ENCODE results near the gene MMD2. TPM values are rescaled to one million over a fixed set of nuclear protein-coding genes. Genes with fewer than 3 reads are reported as not detected.
A peak's percentile ranks its signal among the peaks of the same experiment; 100 is the strongest.

The MMD2 gene
- total and polyA plus RNA-seq, 2 of the 8 experiments (the other 6 are each of a cell fraction or from before 2014, with no cell fraction given), result 0.14 TPM; not detected in 1

DNA sequence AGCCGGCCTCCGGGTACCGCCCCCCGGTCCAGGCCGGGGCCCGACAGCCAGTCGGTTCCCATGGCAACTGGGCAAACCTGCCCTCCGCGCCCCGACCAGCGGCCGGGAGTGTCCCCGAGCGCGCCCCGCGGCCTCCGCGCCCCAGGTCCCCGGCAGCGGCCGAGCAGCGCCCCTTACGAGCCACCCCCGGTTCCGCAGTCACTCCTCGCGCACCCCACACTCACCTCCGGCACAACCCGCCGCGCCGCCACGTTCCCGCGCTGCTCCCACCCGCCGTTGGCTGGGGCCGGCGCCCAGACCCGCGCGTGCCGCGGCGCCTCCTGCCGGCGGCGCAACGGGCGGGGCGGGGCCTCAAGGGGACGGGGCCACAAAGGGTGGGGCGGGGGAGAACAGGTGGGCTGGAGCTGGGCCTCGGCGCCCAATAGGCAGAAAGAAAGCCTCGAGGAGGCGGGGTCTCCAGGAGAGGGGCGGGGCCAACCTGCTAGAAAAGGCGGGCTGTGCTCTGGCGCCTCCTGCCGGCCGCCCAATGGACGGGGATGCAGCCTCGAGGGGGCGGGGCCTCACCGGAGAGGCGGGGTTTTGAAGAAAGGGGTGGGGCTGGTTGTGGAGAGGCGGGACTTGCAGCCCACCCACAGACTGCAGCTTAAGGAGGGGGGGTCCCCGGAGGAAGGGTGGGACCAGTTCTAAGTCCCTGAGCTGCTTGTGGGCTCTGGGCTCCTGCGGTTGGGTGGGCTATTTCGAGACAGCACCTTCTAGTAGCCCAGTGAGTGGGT lies 75.4 kb downstream of the MMD2 start, which contains the start of gene RADIL:
Gene RADIL, minus strand, starts transcription at position 345 of the 773 bp plus-strand sequence. CDS start 5,577 bp downstream, outside the sequence.
- Histone ChIP-seq H2AFZ (ENCODE audit: low read length) (0 out of 2 replicates have a peak within 1 kb of the TSS, but pooled peaks have one; percentile 89), H3K56ac (replicated peaks; ENCODE audit: insufficient read length, low read depth, low read length) (no peak within 1 kb of the TSS), H3K79me1 (ENCODE audit: low read depth, low read length) (no peaks in the 10 kb centered on the region), H3K23me2 (ENCODE audit: low read depth, low read length) (peaks cover 11% of the 10 kb centered on the region; the same call in 1 of the 2 replicates), H3K14ac (ENCODE audit: insufficient read length) (no peak within 1 kb of the TSS), H3K36me3 (ENCODE audit: control insufficient read depth in 2 of 4, insufficient read depth in 4 of 4, low read length in 3 of 4) (no peaks in the 10 kb centered on the region), H3K27ac (ENCODE audit: low read depth, low read length) (no peak within 1 kb of the TSS), H4K8ac (ENCODE audit: extremely low read depth, insufficient read depth, low read length) (no peak within 1 kb of the TSS), H2AK5ac (ENCODE audit: low read depth, low read length) (no peak within 1 kb of the TSS), H3K9me3 (ENCODE audit: insufficient read depth in 2 of 2, low read depth in 1 of 2, low read length in 1 of 2) (no peaks in the 10 kb centered on the region), H2BK120ac (replicated peaks; ENCODE audit: low read depth, low read length) (no peak within 1 kb of the TSS), H2BK20ac (ENCODE audit: low read length) (no peak within 1 kb of the TSS), H3K79me2 (ENCODE audit: control insufficient read depth in 1 of 2, insufficient read depth in 2 of 2, low read length in 2 of 2) (no peaks in the 10 kb centered on the region), H3K4me2 (ENCODE audit: insufficient read depth in 1 of 2, low read depth in 2 of 2, low read length in 2 of 2) (peak within 1 kb of the TSS; percentile 98), H2BK15ac (ENCODE audit: low read length) (no peak within 1 kb of the TSS), H3K9ac (replicated peaks in 1 of 4; ENCODE audit: extremely low read depth in 1 of 4, low read depth in 3 of 4, low read length in 3 of 4) (peak within 1 kb of the TSS in 1 of 4 experiments; percentile 42; a peak in 2 of 7 replicates), H3K4me3 (ENCODE audit: extremely low read depth in 1 of 4, insufficient read depth in 2 of 4, low read depth in 3 of 4, low read length in 4 of 4) (peak within 1 kb of the TSS; percentile 41 to 63 (median 56)), H4K20me1 (replicated peaks in 1 of 2; ENCODE audit: control insufficient read depth in 1 of 2, insufficient read depth in 2 of 2, low read length in 2 of 2) (no peaks in the 10 kb centered on the region), H3K4ac (replicated peaks; ENCODE audit: insufficient read length, low read depth, low read length) (no peak within 1 kb of the TSS), H3K23ac (ENCODE audit: insufficient read length) (no peak within 1 kb of the TSS), H2BK12ac (ENCODE audit: low read depth, low read length) (no peak within 1 kb of the TSS), H4K91ac (replicated peaks; ENCODE audit: insufficient read length, low read length) (no peak within 1 kb of the TSS), H2BK5ac (ENCODE audit: low read depth, low read length) (no peak within 1 kb of the TSS), H3K18ac (ENCODE audit: extremely low read depth, low read length) (no peak within 1 kb of the TSS; the same call in 1 of the 2 replicates), H3K4me1 (replicated peaks in 1 of 4; ENCODE audit: control insufficient read depth in 3 of 4, insufficient read depth in 4 of 4, low read length in 3 of 4) (peaks cover 0 to 5% (median 2%) of the 10 kb centered on the region in 4 experiments; a peak in 3 of 7 replicates), H3K27me3 (replicated peaks in 1 of 4; ENCODE audit: control insufficient read depth in 3 of 4, extremely low read depth in 1 of 4, insufficient read depth in 3 of 4, low read length in 3 of 4) (peaks cover 0 to 9% (median 2%) of the 10 kb centered on the region in 4 experiments; a peak in 2 of 7 replicates), H4K5ac (ENCODE audit: insufficient read length, low read depth, low read length) (no peak within 1 kb of the TSS)
- FAIRE-seq, result no peak
- peak; percentile 84 to 99 for DNase-seq (ENCODE audit: low read depth in 1 of 2, low spot score in 2 of 2)
- 10% methylated on average over 24 of the region's 72 CpGs; no CpG with 5 or more reads in 1 of the 2 experiments for WGBS, 2 experiments (ENCODE audit: extremely low coverage in 1 of 2, insufficient coverage in 1 of 2, insufficient read length in 1 of 2, insufficient replicate concordance in 2 of 2, low coverage in 1 of 2, low lambda C conversion rate in 2 of 2, missing lambda C conversion rate in 1 of 2)
- POLR2A ChIA-PET (ENCODE audit: partially characterized antibody), result interaction anchor here (0.9 to 1.5 kb wide), 5 partner anchors 11 to 90 kb away, joined by 3 to 5 read pairs (median 4); no protein-coding TSS in a partner anchor
- CTCF ChIA-PET (ENCODE audit: partially characterized antibody), result interaction anchor here (0.7 to 4.8 kb wide), 34 partner anchors 9 to 206 kb away, joined by 3 to 47 read pairs (median 4); partner anchors contain the start of gene RBAK
- TF ChIP-seq TCF12 (IDR thresholded peaks at IDR 0.05; ENCODE audit: low read depth, low read length) (no peak), JUND (IDR thresholded peaks at IDR 0.05; ENCODE audit: low read length) (no peak), HDAC2 (IDR thresholded peaks at IDR 0.05; ENCODE audit: borderline replicate concordance in 1 of 2, low read depth in 2 of 2, low read length in 2 of 2) (no peak), KDM1A (IDR thresholded peaks at IDR 0.05; ENCODE audit: borderline replicate concordance, low read length) (no peak), NRF1 (IDR thresholded peaks at IDR 0.05; ENCODE audit: low read depth, low read length) (no peak), CHD2 (IDR thresholded peaks at IDR 0.05; ENCODE audit: low read length) (no peak), JUN (IDR thresholded peaks at IDR 0.05; ENCODE audit: low read depth, low read length) (no peak), RBBP5 (IDR thresholded peaks at IDR 0.05; ENCODE audit: borderline replicate concordance, low read depth, low read length) (no peak), NANOG (IDR thresholded peaks at IDR 0.05; ENCODE audit: insufficient read depth, low read depth, low read length, poor library complexity, severe bottlenecking) (no peak), BCL11A (IDR thresholded peaks at IDR 0.05; ENCODE audit: low read depth in 2 of 2, low read length in 2 of 2) (no peak), SP4 (IDR thresholded peaks at IDR 0.05; ENCODE audit: low read length) (peak; percentile 93), KDM4A (IDR thresholded peaks at IDR 0.05; ENCODE audit: low read depth, low read length, severe bottlenecking) (peak; percentile 80)

Data from H1 (cell line).